H1 (cell line): ENCODE results near the gene ST3GAL3. TPM values are rescaled to one million over a fixed set of nuclear protein-coding genes. Genes with fewer than 3 reads are reported as not detected.

ENCODE experiments used
- CTCF ChIA-PET: fragments of 300-600 bp; sonication (Branson Sonifier 250); formaldehyde crosslinking; loops from one replicate; lab custom pipeline; 2021; ENCODE audit not compliant: partially characterized antibody; lab: Charles Lee
- POLR2A ChIA-PET: fragments of 300-600 bp; sonication (Branson Sonifier 250); formaldehyde crosslinking; loops from one replicate; lab custom pipeline; 2021; ENCODE audit warnings: inconsistent platforms; ENCODE audit not compliant: partially characterized antibody; lab: Charles Lee
- DNase-seq, 2 experiments: peaks; one replicate each; pipeline versions ENCODE4 v3.0.0 to v3.0.0-alpha.2; 2010 to 2022; ENCODE audit warnings: low spot score in 2 of 2, low read depth in 1 of 2, mixed read lengths in 1 of 2
- FAIRE-seq: peaks from 2 replicates; lab custom pipeline; 2011; peaks lifted over from hg19 to GRCh38; lab: Jason Lieb, UNC
- H2AFZ ChIP-seq: 2 replicates; pipeline ENCODE4 v1.8.1; 2012; ENCODE audit warnings: low read length, inconsistent platforms
- H2AK5ac ChIP-seq: 2 replicates; pipeline ENCODE4 v1.6.1; 2013; ENCODE audit warnings: low read depth, low read length
- H2BK120ac ChIP-seq: replicated peaks from 2 replicates; pipeline ENCODE3; 2013; ENCODE audit warnings: low read depth, low read length, inconsistent platforms
- H2BK12ac ChIP-seq: 2 replicates; pipeline ENCODE4 v1.6.1; 2013; ENCODE audit warnings: low read depth, low read length
- H2BK15ac ChIP-seq: 2 replicates; pipeline ENCODE4 v1.6.1; 2013; ENCODE audit warnings: low read length
- H2BK20ac ChIP-seq: 2 replicates; pipeline ENCODE4 v1.6.1; 2013; ENCODE audit warnings: low read length
- H2BK5ac ChIP-seq: 2 replicates; pipeline ENCODE4 v1.6.1; 2013; ENCODE audit warnings: low read depth, low read length
- H3K14ac ChIP-seq: 2 replicates; pipeline ENCODE4 v1.6.1; 2013; ENCODE audit warnings: inconsistent platforms; ENCODE audit not compliant: insufficient read length
- H3K18ac ChIP-seq: 2 replicates; pipeline ENCODE4 v1.6.1; 2013; ENCODE audit warnings: low read length; ENCODE audit errors: extremely low read depth
- H3K23ac ChIP-seq: 2 replicates; pipeline ENCODE4 v1.6.1; 2013; ENCODE audit warnings: inconsistent platforms; ENCODE audit not compliant: insufficient read length
- H3K23me2 ChIP-seq: 2 replicates; pipeline ENCODE4 v1.6.1; 2013; ENCODE audit warnings: low read depth, low read length
- H3K27ac ChIP-seq: 2 replicates; pipeline ENCODE4 v1.6.1; 2011; ENCODE audit warnings: low read depth, low read length, inconsistent platforms
- H3K27me3 ChIP-seq, 4 experiments: replicated peaks in 1 of 4; 1 replicate in 1 of 4; 2 replicates in 3 of 4; pipeline versions ENCODE4 v1.6.1 to v1.8.1; 2011 to 2013; ENCODE audit warnings: low read length in 3 of 4, mild to moderate bottlenecking in 3 of 4, inconsistent platforms in 2 of 4, mixed read lengths in 2 of 4, moderate library complexity in 1 of 4; ENCODE audit not compliant: control insufficient read depth in 3 of 4, insufficient read depth in 3 of 4; ENCODE audit errors: extremely low read depth in 1 of 4
- H3K36me3 ChIP-seq, 4 experiments: 2 replicates each; pipeline versions ENCODE4 v1.6.1 to v1.8.1; 2011 to 2013; ENCODE audit warnings: mild to moderate bottlenecking in 4 of 4, low read length in 3 of 4, moderate library complexity in 2 of 4, control low read depth in 1 of 4, inconsistent platforms in 1 of 4; ENCODE audit not compliant: insufficient read depth in 4 of 4, control insufficient read depth in 2 of 4
- H3K4ac ChIP-seq: replicated peaks from 2 replicates; pipeline ENCODE3; 2013; ENCODE audit warnings: low read length, low read depth, mixed read lengths, inconsistent platforms; ENCODE audit not compliant: insufficient read length
- H3K4me1 ChIP-seq, 4 experiments: replicated peaks in 1 of 4; 1 replicate in 1 of 4; 2 replicates in 3 of 4; pipeline versions ENCODE4 v1.6.1 to v1.8.1; 2011 to 2013; ENCODE audit warnings: low read length in 3 of 4, inconsistent platforms in 2 of 4, mixed read lengths in 1 of 4; ENCODE audit not compliant: insufficient read depth in 4 of 4, control insufficient read depth in 3 of 4
- H3K4me2 ChIP-seq, 2 experiments: 2 replicates each; pipeline versions ENCODE4 v1.6.1 to v1.8.1; 2011 to 2013; ENCODE audit warnings: low read depth in 2 of 2, low read length in 2 of 2, control low read depth in 1 of 2, inconsistent platforms in 1 of 2, mild to moderate bottlenecking in 1 of 2; ENCODE audit not compliant: insufficient read depth in 1 of 2
- H3K4me3 ChIP-seq, 4 experiments: fragments of 200-600, 300-600 bp in 1 of 4; sonication (generic), shearing (Covaris generic), sonication (Bioruptor Twin) in 1 of 4; 2 replicates each; pipeline versions ENCODE4 v1.5.1 to v1.8.1; 2011 to 2016; ENCODE audit warnings: low read length in 4 of 4, low read depth in 3 of 4, control low read depth in 2 of 4, inconsistent platforms in 2 of 4, mild to moderate bottlenecking in 2 of 4, mixed read lengths in 1 of 4, moderate library complexity in 1 of 4; ENCODE audit not compliant: insufficient read depth in 2 of 4; ENCODE audit errors: extremely low read depth in 1 of 4
- H3K56ac ChIP-seq: replicated peaks from 2 replicates; pipeline ENCODE3; 2013; ENCODE audit warnings: low read depth, mild to moderate bottlenecking, mixed read lengths, low read length, inconsistent platforms; ENCODE audit not compliant: insufficient read length
- H3K79me1 ChIP-seq: 2 replicates; pipeline ENCODE4 v1.6.1; 2013; ENCODE audit warnings: low read depth, low read length, control low read depth
- H3K79me2 ChIP-seq, 2 experiments: 2 replicates each; pipeline versions ENCODE4 v1.6.1 to v1.8.1; 2012 to 2013; ENCODE audit warnings: low read length in 2 of 2, mild to moderate bottlenecking in 2 of 2, inconsistent platforms in 1 of 2; ENCODE audit not compliant: insufficient read depth in 2 of 2, control insufficient read depth in 1 of 2
- H3K9ac ChIP-seq, 4 experiments: replicated peaks in 1 of 4; 1 replicate in 1 of 4; 2 replicates in 3 of 4; pipeline versions ENCODE4 v1.6.1 to v1.8.1; 2011 to 2013; ENCODE audit warnings: low read depth in 3 of 4, low read length in 3 of 4, control low read depth in 2 of 4, mild to moderate bottlenecking in 2 of 4, moderate library complexity in 2 of 4, inconsistent platforms in 1 of 4; ENCODE audit errors: extremely low read depth in 1 of 4
- H3K9me3 ChIP-seq, 2 experiments: 2 replicates each; pipeline versions ENCODE4 v1.6.1 to v1.8.1; 2012 to 2013; ENCODE audit warnings: mild to moderate bottlenecking in 2 of 2, moderate library complexity in 2 of 2, control low read depth in 1 of 2, inconsistent platforms in 1 of 2, low read depth in 1 of 2, low read length in 1 of 2, mixed read lengths in 1 of 2; ENCODE audit not compliant: insufficient read depth in 2 of 2
- H4K20me1 ChIP-seq, 2 experiments: replicated peaks in 1 of 2; 2 replicates each; pipeline versions ENCODE3 to v1.8.1; 2011 to 2013; ENCODE audit warnings: inconsistent platforms in 2 of 2, low read length in 2 of 2, mild to moderate bottlenecking in 1 of 2; ENCODE audit not compliant: insufficient read depth in 2 of 2, control insufficient read depth in 1 of 2
- H4K5ac ChIP-seq: 2 replicates; pipeline ENCODE4 v1.6.1; 2013; ENCODE audit warnings: low read length, low read depth, mixed read lengths, inconsistent platforms; ENCODE audit not compliant: insufficient read length
- H4K8ac ChIP-seq: 2 replicates; pipeline ENCODE4 v1.8.0; 2013; ENCODE audit warnings: mild to moderate bottlenecking, moderate library complexity, low read length, inconsistent platforms; ENCODE audit not compliant: insufficient read depth; ENCODE audit errors: extremely low read depth
- H4K91ac ChIP-seq: replicated peaks from 2 replicates; pipeline ENCODE3; 2013; ENCODE audit warnings: low read length, mixed read lengths, inconsistent platforms; ENCODE audit not compliant: insufficient read length
- ASH2L ChIP-seq: fragments of 200-600, 300-600 bp; sonication (generic); IDR thresholded peaks from one replicate; pipeline ENCODE4 v1.7.1; 2017; ENCODE audit warnings: low read length
- WGBS, 2 experiments: shearing (Covaris generic) in 1 of 2; methylation state at CpG; one replicate each; pipeline versions ENCODE4 v1.1.6 to v1.1.7; 2013 to 2015; ENCODE audit warnings: low lambda C conversion rate in 2 of 2, mixed read lengths in 2 of 2, inconsistent platforms in 1 of 2, low coverage in 1 of 2, missing lambda C conversion rate in 1 of 2; ENCODE audit not compliant: insufficient replicate concordance in 2 of 2, insufficient coverage in 1 of 2, insufficient read length in 1 of 2; ENCODE audit errors: extremely low coverage in 1 of 2, missing lambda C conversion rate in 1 of 2; 5-methylcytosine and 5-hydroxymethylcytosine counted together
- polyA plus RNA-seq, 7 experiments: library from polyadenylated mRNA; depleted of rRNA in 3 of 7; stranded (reverse) in 5 of 7; unstranded in 2 of 7; fragments of >200 nt in 5 of 7; fragments of 200-250 nt in 2 of 7; gene quantifications; 1 replicate in 5 of 7; 2 replicates in 1 of 7; 4 replicates in 1 of 7; pipeline versions ENCODE4 v1.2.1 to v1.2.3, GENCODE V29; 2011 to 2013; ENCODE audit warnings: missing spikeins in 2 of 7, mixed read lengths in 2 of 7
- total RNA-seq: library from RNA; stranded (reverse); fragmentation: NEBNext Ultra II Directional; extraction: Animal tissue kit (Norgen Biotek cat#: 25700); gene quantifications from 2 replicates; pipeline ENCODE4 v1.2.1, GENCODE V29; 2021

The ST3GAL3 gene
- total and polyA plus RNA-seq, 2 of the 8 experiments (the other 6 are each of a cell fraction or from before 2014, with no cell fraction given) = 6.8 to 7.0 TPM

GRCh38 chr1:43766086-43766784 is 58.9 kb downstream of the ST3GAL3 start:
- Histone ChIP-seq H3K79me1 (no peaks in the 10 kb centered on the region), H3K23ac (no peak overlapping the region), H2AK5ac (peak overlapping the region; percentile 57; the same call in 1 of the 2 replicates), H4K91ac (peak overlapping the region; percentile 69), H2BK12ac (peak overlapping the region; percentile 85), H2BK5ac (peak overlapping the region; percentile 97), H4K5ac (peak overlapping the region; percentile 77), H3K4me2 (peak overlapping the region; percentile 54 to 78), H3K14ac (no peak overlapping the region), H2BK20ac (no peak overlapping the region), H2BK120ac (peak overlapping the region; percentile 84), H3K4ac (peak overlapping the region; percentile 83), H3K4me1 (peaks cover 7 to 26% (median 23%) of the 10 kb centered on the region in 4 experiments), H3K36me3 (no peaks in the 10 kb centered on the region), H4K8ac (peak overlapping the region; percentile 86), H3K23me2 (no peaks in the 10 kb centered on the region), H3K9ac (peak overlapping the region in 2 of 4 experiments; percentile 27 to 30; a peak in 1 of 7 replicates), H2BK15ac (no peak overlapping the region; the same call in 1 of the 2 replicates), H3K27ac (peak overlapping the region; percentile 62), H3K56ac (peak overlapping the region; percentile 52), H4K20me1 (no peaks in the 10 kb centered on the region), H3K79me2 (no peaks in the 10 kb centered on the region), H2AFZ (no peak overlapping the region), H3K9me3 (no peaks in the 10 kb centered on the region), H3K4me3 (peak overlapping the region in 1 of 4 experiments; percentile 43; a peak in 3 of 8 replicates), H3K27me3 (no peaks in the 10 kb centered on the region), H3K18ac (peak overlapping the region; percentile 88)
- ChIA-PET CTCF (interaction anchor here (0.6 to 13.4 kb wide), 32 partner anchors 12 to 270 kb away, joined by 3 to 618 read pairs (median 4); partner anchors contain the start of genes ARTN, DPH2 and IPO13), POLR2A (interaction anchor here (0.6 to 5.8 kb wide), 15 partner anchors 16 to 229 kb away, joined by 3 to 89 read pairs (median 3); partner anchors contain the start of genes ARTN and ST3GAL3)
- FAIRE-seq (peak; percentile 88), DNase-seq (peak in 1 of 2 experiments; percentile 63)
- 10% methylated on average over 8 of the region's 8 CpGs; no CpG with 5 or more reads in 1 of the 2 experiments for WGBS, 2 experiments
- peak; percentile 68 for TF ChIP-seq ASH2L
